GM12865 (cell line): ENCODE data around the gene ZNF662.

Experiments used
- DNase-seq: peaks from one replicate; pipeline ENCODE4 v3.0.0; 2010; ENCODE audit warnings: low read depth
- H3K4me3 ChIP-seq: 2 replicates; pipeline ENCODE4 v1.5.1; 2011; ENCODE audit warnings: mild to moderate bottlenecking, low read depth, low read length, control low read depth
- TF ChIP-seq, protein P1 (sequence below): IDR thresholded peaks from 2 replicates; pipeline ENCODE4 v1.5.1; 2011; ENCODE audit warnings: low read length, control low read depth, low read depth, inconsistent platforms; ENCODE audit not compliant: insufficient read depth; ENCODE audit errors: missing control alignments

ZNF662 gene

GRCh38 chr3:42898896-42899675, 6.9 kb upstream of the ZNF662 start:
- H3K4me3 ChIP-seq = no peak overlapping the region
- TF ChIP-seq, protein P1, sequence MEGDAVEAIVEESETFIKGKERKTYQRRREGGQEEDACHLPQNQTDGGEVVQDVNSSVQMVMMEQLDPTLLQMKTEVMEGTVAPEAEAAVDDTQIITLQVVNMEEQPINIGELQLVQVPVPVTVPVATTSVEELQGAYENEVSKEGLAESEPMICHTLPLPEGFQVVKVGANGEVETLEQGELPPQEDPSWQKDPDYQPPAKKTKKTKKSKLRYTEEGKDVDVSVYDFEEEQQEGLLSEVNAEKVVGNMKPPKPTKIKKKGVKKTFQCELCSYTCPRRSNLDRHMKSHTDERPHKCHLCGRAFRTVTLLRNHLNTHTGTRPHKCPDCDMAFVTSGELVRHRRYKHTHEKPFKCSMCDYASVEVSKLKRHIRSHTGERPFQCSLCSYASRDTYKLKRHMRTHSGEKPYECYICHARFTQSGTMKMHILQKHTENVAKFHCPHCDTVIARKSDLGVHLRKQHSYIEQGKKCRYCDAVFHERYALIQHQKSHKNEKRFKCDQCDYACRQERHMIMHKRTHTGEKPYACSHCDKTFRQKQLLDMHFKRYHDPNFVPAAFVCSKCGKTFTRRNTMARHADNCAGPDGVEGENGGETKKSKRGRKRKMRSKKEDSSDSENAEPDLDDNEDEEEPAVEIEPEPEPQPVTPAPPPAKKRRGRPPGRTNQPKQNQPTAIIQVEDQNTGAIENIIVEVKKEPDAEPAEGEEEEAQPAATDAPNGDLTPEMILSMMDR = no peak
- no peak for DNase-seq

DNA sequence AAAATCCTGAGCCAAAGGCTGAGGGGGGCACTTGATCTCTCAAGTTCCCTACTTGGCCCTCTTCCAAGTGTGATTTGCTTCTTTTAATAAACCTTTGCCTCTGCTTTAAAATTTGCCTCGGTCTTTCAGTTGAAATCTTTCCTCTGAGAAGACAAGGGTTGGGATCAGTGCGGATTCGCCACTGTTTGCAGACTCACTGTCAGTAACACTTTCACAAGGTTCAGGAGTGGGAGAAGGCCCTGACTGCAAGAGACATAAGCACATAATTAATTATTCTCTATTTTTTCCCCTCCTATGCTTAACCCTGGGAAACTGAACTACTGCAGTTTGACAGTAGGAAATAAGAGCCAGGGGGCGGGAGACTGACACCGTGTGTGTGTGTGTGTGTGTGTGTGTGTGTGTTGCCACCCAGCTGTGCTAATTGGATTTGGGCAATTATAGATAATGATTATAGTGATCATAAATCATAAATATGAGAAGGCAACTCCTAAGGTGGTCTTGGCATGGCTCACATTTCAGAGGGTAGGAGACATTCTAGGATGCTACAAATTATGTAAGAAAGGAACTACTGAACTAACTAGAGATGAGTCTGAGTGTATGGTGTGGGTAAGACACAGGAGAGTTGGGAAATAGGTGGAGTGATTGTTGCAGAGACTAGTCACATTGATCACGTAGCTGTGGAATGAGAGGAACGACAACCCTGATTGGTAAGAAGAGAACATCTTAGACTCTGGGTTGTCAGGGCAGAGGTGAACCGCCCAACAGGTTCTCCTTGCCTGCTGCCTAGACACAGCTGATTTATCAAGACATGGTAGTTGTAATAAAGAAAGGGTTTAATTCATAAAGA, 5.5 kb upstream of the ZNF662 start:
- TF ChIP-seq, protein P1 = no peak
- no peak overlapping the region for H3K4me3 ChIP-seq
- DNase-seq = no peak

DNA sequence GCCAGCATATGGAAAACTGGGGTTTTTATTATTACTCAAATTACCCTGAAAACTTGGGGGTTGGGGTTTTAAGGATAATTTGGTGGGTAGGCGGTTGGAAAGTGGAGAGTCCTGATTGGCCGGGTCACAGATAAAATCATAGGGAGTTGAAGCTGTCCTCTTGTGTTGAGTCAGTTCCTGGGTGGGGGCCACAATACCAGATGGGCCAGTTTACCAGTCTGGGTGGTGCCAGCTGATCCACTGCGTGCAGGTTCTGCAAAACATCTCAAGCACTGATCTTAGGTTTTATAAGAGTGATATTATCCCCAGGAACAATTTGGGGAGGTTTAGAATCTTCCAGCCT, 4.9 kb upstream of the ZNF662 start:
- H3K4me3 ChIP-seq = no peak overlapping the region
- TF ChIP-seq, protein P1 = no peak
- no peak for DNase-seq

GRCh38 chr3:42902257-42902656, 3.7 kb upstream of the ZNF662 start:
- no peak overlapping the region for H3K4me3 ChIP-seq
- no peak for DNase-seq
- TF ChIP-seq, protein P1 = no peak

DNA sequence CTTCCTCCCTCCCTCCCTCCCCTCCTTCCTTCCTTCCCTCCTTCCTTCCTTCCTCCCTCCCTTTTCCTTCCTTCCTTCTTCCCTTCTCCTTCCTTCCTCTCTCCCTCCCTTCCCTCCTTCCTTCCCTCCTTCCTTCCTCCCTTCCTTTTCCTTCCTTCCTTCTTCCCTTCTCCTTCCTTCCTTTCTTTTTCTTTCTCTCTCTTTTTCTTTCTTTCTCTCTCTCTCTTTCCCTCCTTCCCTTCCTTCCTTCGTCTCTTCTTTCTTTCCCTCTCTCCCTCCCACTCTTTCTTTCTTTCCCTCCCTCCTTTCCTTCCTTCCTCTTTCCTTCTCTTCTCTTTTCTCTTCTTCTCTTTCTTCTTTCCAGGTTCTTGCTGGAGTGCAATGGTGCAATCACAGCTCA, 1.9 kb upstream of the ZNF662 start:
- H3K4me3 ChIP-seq = no peak overlapping the region
- DNase-seq = no peak
- TF ChIP-seq, protein P1 = no peak

GRCh38 chr3:42905740-42906069, 237 bp upstream of the ZNF662 start:
- DNase-seq = no peak
- H3K4me3 ChIP-seq = no peak overlapping the region
- TF ChIP-seq, protein P1 = no peak
